Measurements from ENCODE around the gene PGM5. TPM values are rescaled to one million over a fixed set of nuclear protein-coding genes. Genes with fewer than 3 reads are reported as not detected.
"Not testable (repeated sequence)": the region's sequence is repeated elsewhere in the genome, so short reads cannot be mapped to it uniquely, and the experiment has no call there.

The PGM5 gene
- total RNA-seq, 1 experiment from 2014 or later: not detected

DNA sequence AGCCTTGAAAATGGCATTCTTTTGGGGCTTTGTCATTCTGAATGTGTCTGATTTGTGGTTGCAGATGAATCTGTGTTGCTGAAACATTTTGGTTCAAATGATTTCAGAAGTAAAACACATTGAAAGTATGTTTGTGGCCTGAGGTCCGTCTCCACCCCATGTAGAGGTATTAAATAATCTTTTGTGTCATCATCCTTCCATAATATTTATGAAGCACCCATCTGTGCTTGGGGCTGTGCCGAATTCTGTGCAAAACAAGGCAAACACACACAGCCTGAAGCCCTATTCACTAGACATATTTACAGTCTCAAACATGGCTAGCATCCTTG is 40.6 kb downstream of the PGM5 start:
- H3K4me1 ChIP-seq (replicated peaks; ENCODE audit: insufficient read depth); H3K9me2 ChIP-seq (ENCODE audit: insufficient read depth); CTCF ChIA-PET; DNase-seq; H3K27me3 ChIP-seq (ENCODE audit: insufficient read depth, low read depth); H3K79me2 ChIP-seq (ENCODE audit: low read depth); H3K36me3 ChIP-seq (ENCODE audit: low read depth); H3K4me3 ChIP-seq; H3F3A ChIP-seq (ENCODE audit: insufficient read depth, low read depth); BruUV-seq (replicated peaks); H3K27ac ChIP-seq; H3K9me3 ChIP-seq (ENCODE audit: insufficient read depth, low read depth); H2AFZ ChIP-seq; H4K20me1 ChIP-seq (ENCODE audit: insufficient read depth); POLR2A ChIA-PET (ENCODE audit: unreplicated experiment); intact Hi-C loops (cut with micrococcal nuclease; ENCODE audit: unreplicated experiment); H3K4me2 ChIP-seq: not testable (repeated sequence)

DNA sequence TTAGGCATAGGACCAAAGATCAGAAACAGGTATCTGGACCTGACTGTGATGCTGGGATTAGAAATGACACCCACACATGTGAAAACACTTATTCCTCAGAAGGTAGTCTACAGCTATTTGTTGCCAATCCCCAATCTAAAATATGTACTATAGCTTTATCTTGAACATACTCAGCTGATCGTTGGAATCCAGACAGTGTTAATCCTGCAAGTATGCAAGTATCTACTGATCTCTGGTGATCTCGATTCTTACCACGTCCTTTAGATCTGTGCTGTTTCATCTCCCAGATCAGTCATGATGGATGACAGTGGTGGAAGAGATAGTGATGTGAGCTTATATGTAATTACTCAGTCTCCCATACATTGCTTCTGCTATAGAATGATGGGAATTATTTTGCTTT is 41.4 kb downstream of the PGM5 start:
- CTCF ChIA-PET; POLR2A ChIA-PET (ENCODE audit: unreplicated experiment); DNase-seq; H3K36me3 ChIP-seq (ENCODE audit: low read depth); H3K4me2 ChIP-seq; H3K27me3 ChIP-seq (ENCODE audit: insufficient read depth, low read depth); H2AFZ ChIP-seq; H3K27ac ChIP-seq; H3K4me1 ChIP-seq (replicated peaks; ENCODE audit: insufficient read depth); H3F3A ChIP-seq (ENCODE audit: insufficient read depth, low read depth); intact Hi-C loops (cut with micrococcal nuclease; ENCODE audit: unreplicated experiment); BruUV-seq (replicated peaks); H3K9me3 ChIP-seq (ENCODE audit: insufficient read depth, low read depth); H4K20me1 ChIP-seq (ENCODE audit: insufficient read depth); H3K4me3 ChIP-seq; H3K79me2 ChIP-seq (ENCODE audit: low read depth); H3K9me2 ChIP-seq (ENCODE audit: insufficient read depth): not testable (repeated sequence)

- DNase-seq; H3K27me3 ChIP-seq (ENCODE audit: insufficient read depth, low read depth); H3K4me3 ChIP-seq; BruUV-seq (replicated peaks); CTCF ChIA-PET; H3K36me3 ChIP-seq (ENCODE audit: low read depth); H3K27ac ChIP-seq; H3K4me2 ChIP-seq; H3K9me2 ChIP-seq (ENCODE audit: insufficient read depth); intact Hi-C loops (cut with micrococcal nuclease; ENCODE audit: unreplicated experiment); H4K20me1 ChIP-seq (ENCODE audit: insufficient read depth); H3K4me1 ChIP-seq (replicated peaks; ENCODE audit: insufficient read depth); H3K9me3 ChIP-seq (ENCODE audit: insufficient read depth, low read depth); H3F3A ChIP-seq (ENCODE audit: insufficient read depth, low read depth); H2AFZ ChIP-seq; H3K79me2 ChIP-seq (ENCODE audit: low read depth); POLR2A ChIA-PET (ENCODE audit: unreplicated experiment): not testable (repeated sequence)
Measured at GRCh38 chr9:68398324-68398723, 41.9 kb downstream of the PGM5 start.

- H3K79me2 ChIP-seq (ENCODE audit: low read depth); intact Hi-C loops (cut with micrococcal nuclease; ENCODE audit: unreplicated experiment); H3K4me3 ChIP-seq; DNase-seq; H3K9me2 ChIP-seq (ENCODE audit: insufficient read depth); BruUV-seq (replicated peaks); POLR2A ChIA-PET (ENCODE audit: unreplicated experiment); CTCF ChIA-PET; H3K9me3 ChIP-seq (ENCODE audit: insufficient read depth, low read depth); H3K4me2 ChIP-seq; H2AFZ ChIP-seq; H3K27me3 ChIP-seq (ENCODE audit: insufficient read depth, low read depth); H3K4me1 ChIP-seq (replicated peaks; ENCODE audit: insufficient read depth); H3F3A ChIP-seq (ENCODE audit: insufficient read depth, low read depth); H3K27ac ChIP-seq; H3K36me3 ChIP-seq (ENCODE audit: low read depth); H4K20me1 ChIP-seq (ENCODE audit: insufficient read depth): not testable (repeated sequence)
Measured at GRCh38 chr9:68404421-68405185, 48.2 kb downstream of the PGM5 start.

DNA sequence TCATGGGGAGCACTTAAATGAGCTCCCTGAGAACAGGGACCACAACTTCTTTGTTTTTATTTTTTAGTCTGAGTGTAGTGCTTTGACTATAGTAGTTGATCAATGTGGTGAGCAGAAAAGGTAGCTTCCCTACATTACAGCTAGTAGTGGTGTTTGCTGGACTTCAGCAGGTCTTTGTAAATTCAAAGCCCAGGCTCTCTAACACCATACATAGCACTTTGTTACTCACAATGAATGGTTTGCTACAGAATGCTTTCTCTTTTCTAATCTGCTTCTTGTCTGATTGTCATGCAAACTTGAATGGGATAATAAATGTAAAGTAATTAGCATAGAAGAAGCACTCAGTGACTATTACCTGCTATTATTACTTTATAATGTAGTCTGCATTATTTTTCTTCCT is 55.5 kb downstream of the PGM5 start:
- H4K20me1 ChIP-seq (ENCODE audit: insufficient read depth); H3K79me2 ChIP-seq (ENCODE audit: low read depth); BruUV-seq (replicated peaks); H3K27ac ChIP-seq; POLR2A ChIA-PET (ENCODE audit: unreplicated experiment); DNase-seq; H3F3A ChIP-seq (ENCODE audit: insufficient read depth, low read depth); H2AFZ ChIP-seq; H3K36me3 ChIP-seq (ENCODE audit: low read depth); H3K9me2 ChIP-seq (ENCODE audit: insufficient read depth); H3K4me3 ChIP-seq; intact Hi-C loops (cut with micrococcal nuclease; ENCODE audit: unreplicated experiment); H3K9me3 ChIP-seq (ENCODE audit: insufficient read depth, low read depth); CTCF ChIA-PET; H3K27me3 ChIP-seq (ENCODE audit: insufficient read depth, low read depth); H3K4me1 ChIP-seq (replicated peaks; ENCODE audit: insufficient read depth); H3K4me2 ChIP-seq: not testable (repeated sequence)

DNA sequence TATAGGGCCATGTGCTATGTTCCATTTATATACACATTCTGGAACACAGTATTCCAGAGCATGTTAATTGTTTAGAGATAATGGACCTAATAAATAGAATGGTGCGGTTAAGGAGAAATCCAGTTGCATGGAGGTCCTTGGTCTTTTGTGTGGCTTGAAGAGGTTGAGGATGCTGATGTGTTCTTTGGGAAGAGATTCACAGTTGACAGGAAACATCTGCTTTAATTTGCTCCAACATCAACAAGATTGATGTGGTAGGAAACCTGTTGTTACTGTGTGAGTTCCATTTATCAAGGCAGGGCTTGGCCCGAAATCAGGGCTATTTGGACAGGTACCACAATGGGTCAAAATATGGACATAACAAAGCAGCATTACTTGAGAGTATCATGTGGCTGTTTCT is 56.3 kb downstream of the PGM5 start:
- H3K79me2 ChIP-seq (ENCODE audit: low read depth); H2AFZ ChIP-seq; CTCF ChIA-PET; H3K4me3 ChIP-seq; DNase-seq; H4K20me1 ChIP-seq (ENCODE audit: insufficient read depth); POLR2A ChIA-PET (ENCODE audit: unreplicated experiment); H3F3A ChIP-seq (ENCODE audit: insufficient read depth, low read depth); BruUV-seq (replicated peaks); H3K9me3 ChIP-seq (ENCODE audit: insufficient read depth, low read depth); H3K4me1 ChIP-seq (replicated peaks; ENCODE audit: insufficient read depth); intact Hi-C loops (cut with micrococcal nuclease; ENCODE audit: unreplicated experiment); H3K4me2 ChIP-seq; H3K36me3 ChIP-seq (ENCODE audit: low read depth); H3K9me2 ChIP-seq (ENCODE audit: insufficient read depth); H3K27ac ChIP-seq: not testable (repeated sequence)
- peaks cover 12% of the 10 kb centered on the region; the same call in 1 of the 2 replicates for H3K27me3 ChIP-seq (ENCODE audit: insufficient read depth, low read depth)

DNA sequence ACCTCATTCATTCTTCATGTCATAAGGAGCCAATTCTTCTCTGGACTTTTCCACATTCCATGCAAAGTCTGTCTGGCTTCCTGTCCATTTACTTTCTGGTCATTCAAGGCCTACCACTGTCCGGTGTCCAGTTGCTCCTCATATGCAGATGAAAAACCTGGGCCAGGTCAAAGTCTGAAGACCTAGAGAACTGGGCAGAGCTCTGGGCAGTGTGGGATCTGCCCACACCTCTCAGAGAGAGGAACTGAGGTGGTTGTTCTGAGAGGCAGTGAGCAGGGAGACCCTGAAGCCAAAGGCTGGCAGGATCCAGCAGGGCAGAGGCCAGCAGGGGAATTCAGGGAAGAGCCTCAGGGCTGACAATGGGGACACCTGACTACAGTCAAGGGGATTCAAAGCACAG is 58.7 kb downstream of the PGM5 start:
- H2AFZ ChIP-seq; intact Hi-C loops (cut with micrococcal nuclease; ENCODE audit: unreplicated experiment); H3K27ac ChIP-seq; H3K9me2 ChIP-seq (ENCODE audit: insufficient read depth); CTCF ChIA-PET; H4K20me1 ChIP-seq (ENCODE audit: insufficient read depth); POLR2A ChIA-PET (ENCODE audit: unreplicated experiment); H3F3A ChIP-seq (ENCODE audit: insufficient read depth, low read depth); H3K36me3 ChIP-seq (ENCODE audit: low read depth); H3K9me3 ChIP-seq (ENCODE audit: insufficient read depth, low read depth); BruUV-seq (replicated peaks); H3K4me3 ChIP-seq; H3K4me2 ChIP-seq; DNase-seq; H3K79me2 ChIP-seq (ENCODE audit: low read depth); H3K4me1 ChIP-seq (replicated peaks; ENCODE audit: insufficient read depth): not testable (repeated sequence)
- peaks cover 35% of the 10 kb centered on the region for H3K27me3 ChIP-seq (ENCODE audit: insufficient read depth, low read depth)
